GM19035 (cell line): ENCODE measurements around the gene CPA1.

Source experiments
- ATAC-seq: cut with Tn5 transposase; IDR thresholded peaks from one replicate; pipeline ENCODE4 v1.9.1; 2021; ENCODE audit not compliant: unreplicated experiment

Gene CPA1

DNA sequence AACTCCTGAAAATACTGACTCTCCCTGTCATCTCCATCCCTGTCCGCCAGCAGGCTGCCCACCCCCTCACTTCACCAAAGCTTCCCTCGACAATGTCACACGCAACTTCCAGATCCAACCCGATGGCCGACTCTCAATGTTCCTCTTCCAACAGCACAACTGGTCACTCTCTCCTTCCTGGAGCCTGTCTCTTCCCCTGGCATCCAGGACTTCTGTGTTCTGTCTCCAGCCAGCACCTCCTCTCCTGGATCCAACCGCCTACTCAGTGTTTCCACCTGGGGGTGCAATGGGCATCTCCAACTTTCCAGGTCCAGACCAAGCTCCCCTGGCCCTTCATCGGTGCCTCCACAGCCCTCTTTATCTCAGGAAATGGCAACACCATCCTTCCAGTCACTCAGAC lies 27.1 kb upstream of the CPA1 start:
- ATAC-seq: no peak

DNA sequence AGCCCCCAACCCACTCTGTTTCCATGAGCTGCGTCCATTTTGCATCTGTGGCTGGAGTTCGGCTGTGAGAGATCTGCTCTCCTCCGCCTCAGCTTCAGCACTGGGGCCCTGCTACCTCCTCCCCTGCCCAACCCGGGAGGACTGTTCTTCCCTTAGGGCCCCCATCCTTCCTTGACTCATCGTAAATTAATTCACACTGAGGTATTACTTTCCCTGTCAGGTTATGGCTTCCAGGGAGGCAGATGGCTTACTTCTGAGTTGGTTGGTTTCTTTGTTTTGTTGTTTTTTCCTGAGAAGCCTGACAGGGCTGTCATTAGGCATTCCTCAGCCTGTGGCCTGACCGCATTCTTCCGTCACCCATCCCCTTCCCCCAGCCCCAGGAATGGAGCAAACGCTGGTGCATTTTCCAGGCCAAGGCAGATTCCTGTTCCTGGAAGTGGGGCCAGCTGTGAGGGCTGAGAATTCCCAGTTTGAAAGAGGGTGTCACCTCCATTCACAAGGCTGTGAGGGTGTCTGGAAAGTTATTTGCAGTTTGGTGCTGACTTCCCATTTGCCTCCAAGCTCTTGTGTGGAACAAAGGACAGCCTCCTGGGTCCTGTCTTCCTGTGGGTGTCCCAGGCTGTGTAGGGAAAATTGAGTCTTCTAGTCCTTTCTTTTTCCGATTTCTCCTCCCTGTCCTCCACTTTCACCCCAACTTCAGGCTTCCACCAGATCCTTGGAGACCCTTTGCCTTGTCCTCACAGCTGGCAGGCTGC lies 24.0 kb upstream of the CPA1 start:
- no peak for ATAC-seq

DNA sequence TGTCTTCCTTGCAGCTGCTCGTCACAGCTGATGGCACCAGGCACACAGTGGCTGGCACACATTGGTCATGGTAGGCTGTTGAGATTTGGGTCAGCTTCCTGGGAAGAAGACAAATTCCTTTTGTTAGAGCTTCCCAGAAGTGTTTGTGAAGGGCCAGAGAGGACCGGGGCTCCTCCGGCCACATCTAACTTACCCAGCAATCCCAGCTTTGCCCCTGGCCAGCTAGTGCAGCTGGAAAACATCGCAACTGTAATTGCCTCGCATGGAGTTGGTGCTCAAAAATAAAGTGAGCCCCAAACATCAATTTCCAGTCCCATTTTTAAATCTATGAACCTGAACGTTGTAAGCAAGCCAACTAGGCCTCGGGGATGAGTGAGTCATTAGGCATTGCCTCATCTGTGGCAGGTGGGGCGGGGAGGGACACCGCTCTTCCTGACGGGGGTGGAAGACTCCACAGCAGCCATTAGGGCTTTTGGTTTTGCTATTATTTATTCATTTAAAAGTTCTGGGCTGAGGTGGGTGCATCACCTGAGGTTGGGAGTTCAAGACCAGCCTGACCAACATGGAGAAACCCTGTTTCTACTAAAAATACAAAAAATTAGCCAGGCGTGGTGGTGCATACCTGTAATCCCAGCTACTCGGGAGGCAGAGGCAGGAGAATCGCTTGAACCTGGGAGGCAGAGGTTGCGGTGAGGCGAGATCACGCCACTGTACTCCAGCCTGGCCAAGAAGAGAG lies 23.2 kb upstream of the CPA1 start:
- no peak for ATAC-seq

DNA sequence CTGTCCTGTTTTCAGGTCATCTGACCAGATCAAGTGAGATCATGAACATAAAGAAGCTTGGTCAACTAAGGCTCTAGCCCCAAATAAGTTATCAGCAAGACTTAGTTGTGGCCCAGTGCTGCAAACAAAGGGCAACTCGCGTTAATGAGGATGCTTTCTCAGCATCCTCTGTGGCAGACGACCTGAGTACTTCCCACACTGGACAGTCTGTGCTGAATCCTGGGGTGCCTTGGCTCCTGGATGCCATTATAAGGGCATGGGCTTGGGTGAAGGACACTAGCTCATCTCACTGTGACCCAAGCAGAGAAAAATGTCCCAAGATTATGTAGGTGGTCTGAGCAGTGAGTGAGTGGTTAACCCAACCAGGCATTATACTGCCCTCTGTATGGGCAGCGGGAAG lies 21.8 kb upstream of the CPA1 start:
- ATAC-seq: no peak

DNA sequence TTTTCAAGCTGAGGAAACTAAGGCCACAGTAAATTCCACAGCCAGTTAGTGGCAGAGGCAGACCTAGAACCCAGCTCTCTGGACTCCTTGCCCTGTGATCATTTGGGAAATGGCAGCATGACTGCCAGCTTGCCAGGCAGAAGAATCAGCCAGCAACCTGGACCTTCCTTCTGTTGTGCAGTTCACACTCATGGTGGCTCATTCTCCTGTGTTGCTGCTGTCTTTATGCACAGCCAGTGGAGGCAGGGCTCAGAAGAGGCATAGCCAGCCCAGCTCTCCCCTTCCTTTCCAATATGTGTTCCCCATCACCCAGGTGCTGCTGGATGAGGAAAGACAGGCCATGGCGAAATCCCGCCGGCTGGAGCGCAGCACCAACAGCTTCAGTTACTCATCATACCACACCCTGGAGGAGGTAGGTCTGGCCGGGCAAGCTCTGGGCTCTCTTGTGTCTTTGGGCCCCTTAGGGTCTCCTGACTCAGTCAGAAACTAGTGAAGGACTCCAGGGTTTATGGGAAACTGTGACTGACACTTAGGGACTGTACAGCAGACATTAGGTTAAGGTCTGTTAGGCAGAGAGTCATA lies 20.9 kb upstream of the CPA1 start:
- no peak for ATAC-seq

DNA sequence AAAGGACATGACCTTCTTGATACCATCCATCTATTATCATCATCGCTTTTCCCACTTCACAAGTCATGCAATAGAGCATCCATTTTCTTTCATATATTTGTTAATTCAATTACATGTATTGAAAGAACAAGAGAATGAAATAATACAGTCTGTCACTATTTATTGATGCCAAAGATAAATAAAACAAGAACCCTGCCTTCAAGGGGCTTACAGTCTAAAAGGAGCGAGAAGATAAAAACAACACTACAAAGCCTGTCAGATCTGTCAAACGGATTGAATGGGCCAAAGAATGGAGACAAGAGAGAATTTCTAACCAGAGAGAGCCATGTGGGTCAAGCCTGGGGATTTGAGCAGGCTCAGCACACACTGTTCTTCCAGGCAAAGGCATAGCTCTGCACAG lies 19.8 kb upstream of the CPA1 start:
- ATAC-seq: no peak

DNA sequence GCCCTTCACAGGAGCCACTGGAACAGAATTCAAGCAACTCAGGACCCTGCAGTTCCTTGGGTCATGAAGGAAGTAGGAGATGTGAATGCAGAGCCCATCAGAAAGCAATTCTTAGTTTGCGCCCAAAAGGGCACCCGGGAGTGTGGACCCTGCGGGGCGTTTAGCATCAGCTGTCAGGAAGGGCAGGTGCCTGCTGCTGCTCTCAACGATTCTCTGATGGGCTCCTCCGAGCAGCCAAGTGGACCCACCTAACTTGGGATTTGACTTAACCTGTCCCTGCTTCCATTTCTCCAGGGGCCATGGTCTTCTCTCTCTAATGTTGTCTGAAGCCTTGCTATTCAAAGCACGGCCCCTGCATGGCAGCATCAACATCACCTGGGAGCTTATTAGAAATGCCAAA lies 18.6 kb upstream of the CPA1 start:
- no peak for ATAC-seq

DNA sequence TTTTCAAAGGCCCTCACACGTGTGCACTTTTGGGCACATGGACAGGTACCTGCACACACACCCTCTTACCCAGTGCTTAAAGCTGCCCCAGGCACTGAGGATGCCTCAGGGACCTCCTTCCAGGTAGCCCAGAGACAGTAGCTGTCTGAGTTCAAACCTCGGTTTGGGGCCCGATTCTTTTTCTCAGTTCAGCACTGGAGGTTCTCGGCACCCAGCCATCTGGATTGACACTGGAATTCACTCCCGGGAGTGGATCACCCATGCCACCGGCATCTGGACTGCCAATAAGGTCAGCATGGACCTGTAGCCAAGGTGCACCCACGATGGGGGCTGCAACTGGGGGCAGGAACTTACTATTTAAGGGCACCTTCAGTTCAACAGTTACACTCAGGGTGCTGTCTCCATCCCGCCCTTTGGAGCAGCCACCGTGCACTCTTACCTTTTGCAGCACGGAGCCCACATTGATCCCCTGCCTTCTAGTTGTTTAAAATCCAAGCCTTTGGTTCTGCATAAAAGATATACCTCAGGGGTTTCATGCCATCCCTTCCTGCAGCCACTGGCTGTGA lies 18.0 kb upstream of the CPA1 start:
- ATAC-seq: no peak

DNA sequence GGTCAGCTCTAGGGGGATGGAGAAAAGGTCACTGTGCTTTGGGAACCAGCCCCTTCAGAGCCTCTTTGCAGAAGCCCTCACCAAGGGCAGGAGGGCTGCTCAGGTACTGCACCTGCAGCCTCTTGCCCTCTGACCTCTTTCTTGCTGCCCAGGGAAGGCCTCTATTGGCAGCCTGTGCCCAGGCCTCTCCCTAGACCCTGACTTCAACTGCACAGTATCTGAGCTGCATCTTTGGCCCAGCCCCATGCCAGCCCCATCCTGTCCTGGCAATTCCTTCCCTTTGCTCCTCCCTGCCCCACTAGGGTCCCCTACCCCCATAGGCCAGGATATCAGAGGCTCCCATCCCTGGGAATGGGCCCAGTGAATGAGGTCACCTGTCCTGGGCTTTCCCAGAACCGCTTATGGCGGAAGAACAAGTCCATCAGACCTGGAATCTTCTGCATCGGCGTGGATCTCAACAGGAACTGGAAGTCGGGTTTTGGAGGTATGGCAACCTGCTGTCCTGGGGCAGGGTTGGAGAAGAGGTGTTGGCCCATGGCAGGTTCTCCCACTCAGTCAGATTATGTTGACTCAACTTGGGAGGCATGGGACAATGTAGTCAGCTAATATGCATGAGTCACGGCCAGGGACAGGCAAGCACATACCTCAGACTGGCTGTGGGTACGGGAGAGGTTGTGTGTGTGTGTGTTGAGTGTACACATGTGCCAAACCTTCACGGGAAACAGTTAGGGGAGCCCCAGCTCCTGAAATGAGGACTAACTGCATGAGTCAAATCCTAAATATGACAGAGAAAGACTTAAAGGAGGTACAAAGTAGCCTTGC lies 17.1 kb upstream of the CPA1 start:
- peak; percentile 41 for ATAC-seq

DNA sequence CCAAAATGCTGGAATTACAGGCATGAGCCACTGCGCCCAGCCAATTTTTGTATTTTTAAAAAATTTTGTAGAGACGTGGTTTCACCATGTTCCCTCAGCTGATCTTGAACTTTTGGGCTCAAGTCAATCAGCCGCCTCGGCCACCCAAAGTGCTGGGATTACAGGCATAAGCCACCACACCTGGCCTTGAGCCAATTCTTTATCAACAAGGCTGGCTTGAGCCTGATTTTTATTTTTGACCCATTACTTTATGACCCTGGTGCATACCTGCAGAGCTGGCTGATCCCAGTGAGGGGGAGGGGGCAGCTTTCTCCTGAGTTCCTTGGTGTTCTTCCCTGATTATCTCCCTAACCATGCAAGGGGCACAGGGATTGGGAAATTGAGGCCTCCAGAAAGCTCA lies 15.8 kb upstream of the CPA1 start:
- ATAC-seq: no peak

DNA sequence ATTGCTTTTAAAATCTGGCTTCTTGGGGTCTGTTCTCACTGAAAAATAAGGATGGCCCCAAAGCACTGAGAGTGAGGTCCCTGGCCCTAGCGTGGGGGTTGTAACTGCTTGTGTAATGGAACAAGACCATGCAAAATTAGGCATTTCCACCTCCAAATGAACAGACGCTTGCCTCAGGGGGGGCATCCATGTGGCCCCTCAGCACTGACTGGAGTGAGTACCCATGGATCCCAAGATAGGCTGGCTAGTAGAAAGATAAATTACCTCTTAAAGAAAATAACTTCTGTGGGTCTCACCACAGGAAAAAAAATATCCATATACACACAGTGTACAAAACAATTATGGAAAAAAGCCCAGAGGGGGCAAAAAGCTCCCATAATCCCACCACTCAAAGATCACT lies 15.2 kb upstream of the CPA1 start:
- ATAC-seq: no peak

DNA sequence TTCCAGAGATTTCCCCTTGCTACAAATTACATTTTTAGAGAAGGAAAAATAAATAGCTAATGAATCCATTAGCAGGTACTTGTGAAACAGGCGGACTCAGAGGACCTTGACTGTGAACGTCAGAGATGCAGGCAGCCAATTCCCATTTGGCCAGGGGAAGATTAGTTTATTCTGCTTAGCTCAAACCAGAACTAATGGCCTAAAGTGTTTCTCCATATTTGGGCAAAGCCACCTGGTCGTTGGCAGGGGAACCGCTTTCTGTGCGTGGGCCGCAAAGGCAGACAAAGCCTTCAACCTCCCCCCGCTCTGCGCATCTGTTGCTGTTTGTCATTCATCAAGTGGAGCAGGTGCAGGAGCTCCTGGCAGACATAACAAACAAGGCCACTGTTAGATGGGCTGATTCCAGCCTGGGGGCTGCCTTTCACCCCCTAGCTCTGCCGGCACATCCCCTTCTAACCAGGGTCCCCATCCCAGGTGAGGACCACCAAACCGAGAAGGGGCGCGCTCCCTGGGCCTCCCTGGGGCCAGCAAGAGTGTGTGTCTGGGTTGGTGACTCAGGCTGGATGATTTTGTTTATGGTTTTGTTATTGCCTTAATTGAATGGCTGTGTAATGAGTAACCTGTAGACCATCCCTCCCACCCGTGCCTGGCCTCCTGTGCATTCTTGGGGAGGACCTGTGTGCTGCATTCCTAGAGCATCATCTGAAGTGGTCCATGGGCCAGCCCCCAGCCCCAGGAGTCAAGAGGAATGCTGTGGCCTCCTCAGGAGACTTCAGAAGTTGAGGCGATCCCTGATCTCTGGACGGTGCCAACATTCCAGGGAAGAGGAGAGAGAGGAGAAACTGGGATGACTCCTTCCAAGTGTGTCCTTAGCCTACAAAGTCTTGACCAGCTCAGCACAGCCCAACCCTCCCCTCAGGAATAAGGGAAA lies 14.5 kb upstream of the CPA1 start:
- ATAC-seq: peak; percentile 56

DNA sequence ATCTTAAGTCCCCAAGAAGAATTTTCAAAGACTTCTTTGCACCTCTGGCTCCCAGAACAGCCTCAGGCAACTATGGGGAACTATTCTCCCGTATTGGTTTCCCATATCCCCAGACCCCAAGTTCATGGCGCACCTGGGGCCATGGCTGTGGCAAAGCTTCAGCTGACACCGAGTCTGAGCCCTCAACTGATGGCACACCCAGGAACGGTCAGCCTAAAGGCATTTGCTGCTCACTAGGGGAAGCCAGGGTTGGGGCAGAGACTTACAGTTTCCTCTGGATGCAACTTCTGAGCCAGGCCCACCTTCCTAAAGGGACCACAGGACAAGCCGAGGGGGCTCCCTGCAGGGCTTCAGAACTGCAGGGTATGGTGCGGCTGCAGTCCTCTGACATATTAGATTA lies 13.7 kb upstream of the CPA1 start:
- no peak for ATAC-seq

DNA sequence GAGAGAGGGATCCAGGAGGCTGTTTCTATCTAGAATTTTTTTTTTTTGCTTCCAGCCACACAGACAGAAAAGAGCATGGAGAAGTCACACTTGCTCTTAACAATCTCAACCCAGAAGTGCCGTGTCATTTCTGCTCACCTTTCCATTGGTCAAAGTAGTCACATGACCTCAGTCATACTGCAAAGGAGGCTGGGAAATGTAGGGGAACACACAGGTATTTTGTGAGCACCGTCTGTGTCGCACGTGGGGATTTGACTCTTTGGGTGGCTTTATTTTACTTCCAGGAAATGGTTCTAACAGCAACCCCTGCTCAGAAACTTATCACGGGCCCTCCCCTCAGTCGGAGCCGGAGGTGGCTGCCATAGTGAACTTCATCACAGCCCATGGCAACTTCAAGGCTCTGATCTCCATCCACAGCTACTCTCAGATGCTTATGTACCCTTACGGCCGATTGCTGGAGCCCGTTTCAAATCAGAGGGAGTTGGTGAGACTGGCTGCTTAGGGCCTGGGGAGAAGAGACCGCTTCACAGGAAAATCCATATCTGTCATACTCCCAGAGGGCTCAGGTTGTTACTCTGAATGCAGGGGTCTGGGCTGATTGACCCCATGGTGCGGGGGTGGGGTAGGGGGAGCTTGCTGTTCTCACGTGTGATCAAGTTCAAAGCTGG lies 13.1 kb upstream of the CPA1 start:
- ATAC-seq: no peak

DNA sequence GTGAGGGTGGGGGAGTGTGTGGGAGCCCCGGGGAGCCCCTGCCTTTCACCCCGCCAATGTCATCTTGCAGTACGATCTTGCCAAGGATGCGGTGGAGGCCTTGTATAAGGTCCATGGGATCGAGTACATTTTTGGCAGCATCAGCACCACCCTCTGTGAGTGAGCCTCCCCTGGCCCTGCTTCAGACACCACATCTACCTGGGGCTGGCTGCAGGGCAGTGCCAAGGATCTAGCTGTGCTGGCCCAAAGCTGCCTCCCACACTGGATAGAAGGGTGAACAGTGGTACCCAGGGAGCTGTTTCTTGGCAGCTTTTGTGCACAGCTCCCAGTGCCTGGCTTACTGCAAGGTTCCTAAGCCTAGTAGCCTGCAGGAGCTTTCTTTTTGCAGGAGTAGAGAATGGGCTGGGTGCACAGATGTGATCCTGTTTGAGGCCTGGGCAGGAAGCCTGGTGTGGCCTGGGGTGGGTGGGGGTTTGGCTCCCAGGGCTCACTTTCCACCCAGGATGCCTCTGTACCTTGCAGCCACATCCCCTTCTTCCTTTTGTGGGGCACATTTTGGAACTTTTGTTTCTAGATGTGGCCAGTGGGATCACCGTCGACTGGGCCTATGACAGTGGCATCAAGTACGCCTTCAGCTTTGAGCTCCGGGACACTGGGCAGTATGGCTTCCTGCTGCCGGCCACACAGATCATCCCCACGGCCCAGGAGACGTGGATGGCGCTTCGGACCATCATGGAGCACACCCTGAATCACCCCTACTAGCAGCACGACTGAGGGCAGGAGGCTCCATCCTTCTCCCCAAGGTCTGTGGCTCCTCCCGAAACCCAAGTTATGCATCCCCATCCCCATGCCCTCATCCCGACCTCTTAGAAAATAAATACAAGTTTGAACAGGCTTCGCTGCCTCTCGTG lies 12.2 kb upstream of the CPA1 start:
- ATAC-seq: no peak

DNA sequence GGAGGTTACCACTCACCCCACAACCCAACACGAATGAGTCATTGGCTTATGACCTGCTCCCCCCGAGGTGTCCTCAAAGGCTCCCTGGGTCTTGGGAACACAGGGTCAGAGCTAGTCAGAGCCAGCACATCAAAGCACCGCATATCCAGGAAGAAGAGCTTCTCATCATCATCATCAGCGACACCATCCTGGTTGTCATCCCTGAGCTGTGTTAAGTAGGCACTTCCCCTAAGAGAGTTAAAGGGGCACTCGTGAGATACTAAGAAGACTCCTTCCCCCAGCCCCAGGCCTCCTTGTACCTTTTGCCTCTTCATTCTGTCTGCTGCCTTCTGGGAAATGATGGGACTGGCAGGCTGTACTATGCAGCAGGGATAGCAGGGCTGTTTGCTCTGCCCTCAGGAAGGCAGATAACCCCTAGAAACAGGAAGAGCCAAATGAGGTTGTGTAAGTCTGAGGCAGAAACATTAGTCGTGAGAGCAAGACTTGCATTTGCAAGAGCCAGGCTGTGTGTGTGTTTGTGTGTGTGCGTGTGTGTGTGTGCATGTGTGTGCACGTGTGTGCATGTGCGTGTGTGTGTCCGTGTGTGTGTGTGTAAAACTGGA lies 11.1 kb upstream of the CPA1 start:
- ATAC-seq: no peak

DNA sequence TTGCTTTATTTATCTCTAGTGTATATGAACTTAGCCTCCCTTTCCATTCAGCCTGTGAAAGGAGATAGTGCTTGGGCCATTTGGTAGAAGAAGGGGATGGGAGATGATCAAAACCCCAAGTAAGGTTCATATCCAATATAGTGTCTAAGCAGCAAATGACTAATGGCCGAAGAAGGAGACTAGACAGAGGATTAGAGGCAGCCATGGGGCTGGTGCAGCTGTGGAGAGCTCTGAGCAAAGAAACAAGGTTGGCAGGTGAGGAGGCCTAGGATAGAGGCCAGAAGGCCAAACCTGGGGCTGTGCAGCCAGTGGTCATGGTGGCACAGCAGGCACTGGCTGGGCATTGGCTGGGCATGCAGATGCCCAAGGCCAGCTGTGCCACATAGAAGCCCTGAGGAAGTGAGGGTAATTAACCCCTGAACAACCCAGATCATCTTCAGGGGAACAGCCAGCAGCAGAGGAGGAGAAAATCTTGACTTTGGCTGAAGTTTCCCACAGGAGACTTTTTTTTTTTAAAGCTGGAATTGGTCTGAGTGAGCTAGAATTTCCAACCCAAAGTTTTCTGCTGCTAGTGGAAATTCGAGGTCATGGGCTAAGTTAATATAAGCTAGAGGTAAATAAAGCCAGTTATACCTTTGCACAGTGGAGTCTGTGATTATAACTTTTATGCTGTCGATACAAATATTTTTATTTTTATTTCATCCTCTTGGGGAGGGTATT lies 10.3 kb upstream of the CPA1 start:
- ATAC-seq: no peak
